Measurements from ENCODE around the gene SEC16A.

SEC16A gene

DNA sequence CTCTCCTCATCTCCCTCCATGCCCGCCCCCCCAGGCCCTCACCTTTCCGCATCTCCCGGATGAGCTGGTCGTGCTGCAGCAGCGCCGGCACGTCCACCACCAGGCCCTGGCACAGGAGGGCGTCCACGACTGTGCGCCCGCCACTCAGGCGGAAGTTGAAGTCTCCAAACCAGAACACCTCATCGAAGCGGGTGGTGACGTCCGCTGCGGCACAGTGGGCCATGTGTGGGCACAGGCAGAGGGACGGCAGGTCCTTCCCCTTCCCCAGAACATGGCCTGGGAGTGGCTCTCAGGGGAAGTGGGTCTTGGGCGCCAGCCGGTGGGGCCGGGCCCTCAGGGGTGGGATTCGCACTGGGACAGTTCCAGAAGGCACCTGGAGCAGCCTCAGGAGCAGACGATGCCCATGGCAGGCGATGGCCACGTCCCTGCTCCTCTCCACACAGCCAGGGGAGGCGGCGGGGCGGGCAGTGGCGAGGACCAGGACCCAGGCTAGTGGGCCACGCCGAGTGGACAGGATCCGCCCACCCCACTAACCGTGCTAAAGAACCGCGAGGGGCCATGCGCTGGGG is 51.0 kb downstream of the SEC16A start:
- no peak for ATAC-seq (ENCODE audit: low read depth)

DNA sequence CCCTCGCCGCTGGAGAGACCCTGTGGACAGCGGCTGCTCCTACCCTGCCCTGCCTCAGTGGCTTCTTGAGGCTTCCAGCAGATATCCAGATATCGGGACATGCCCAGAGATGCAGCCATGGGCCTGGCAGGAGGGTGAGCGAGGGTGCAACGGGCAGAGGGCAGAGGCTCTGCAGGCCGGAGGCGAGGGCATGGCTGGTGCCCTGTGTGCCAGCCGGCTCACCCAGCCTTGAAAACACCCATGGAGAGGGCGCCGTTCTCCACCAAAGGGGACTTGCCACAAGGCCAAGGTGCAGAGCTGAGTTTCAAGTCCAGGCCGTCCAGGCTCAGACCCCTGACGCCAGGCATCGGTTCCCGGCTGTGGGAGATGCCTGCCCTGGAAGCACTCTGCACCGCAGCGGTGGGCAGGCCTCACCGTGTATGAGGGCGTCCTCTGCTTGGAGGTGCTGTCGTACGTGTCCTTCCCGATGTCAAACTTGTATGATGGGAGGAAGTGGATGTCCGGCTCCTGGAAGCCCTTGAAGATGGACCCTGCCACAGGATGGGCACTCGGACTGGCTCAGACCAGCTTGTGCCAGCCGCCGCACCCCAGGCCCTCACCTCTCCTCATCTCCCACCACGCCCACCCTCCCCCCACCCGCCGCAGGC is 52.1 kb downstream of the SEC16A start:
- H3K36me3 ChIP-seq (ENCODE audit: low read depth) = peaks cover 17% of the 10 kb centered on the region; the same call in 1 of the 2 replicates
- no peak overlapping the region for H3K27ac ChIP-seq (ENCODE audit: poor library complexity, severe bottlenecking)
- H3K4me1 ChIP-seq (ENCODE audit: insufficient read depth, poor library complexity, severe bottlenecking) = no peaks in the 10 kb centered on the region
- DNase-seq (ENCODE audit: low spot score) = no peak
- ATAC-seq (ENCODE audit: low read depth) = no peak; the same call in 2 of the 3 replicates
- H3K27me3 ChIP-seq (ENCODE audit: insufficient read depth, poor library complexity, severe bottlenecking) = no peaks in the 10 kb centered on the region
- TF ChIP-seq, protein P1, sequence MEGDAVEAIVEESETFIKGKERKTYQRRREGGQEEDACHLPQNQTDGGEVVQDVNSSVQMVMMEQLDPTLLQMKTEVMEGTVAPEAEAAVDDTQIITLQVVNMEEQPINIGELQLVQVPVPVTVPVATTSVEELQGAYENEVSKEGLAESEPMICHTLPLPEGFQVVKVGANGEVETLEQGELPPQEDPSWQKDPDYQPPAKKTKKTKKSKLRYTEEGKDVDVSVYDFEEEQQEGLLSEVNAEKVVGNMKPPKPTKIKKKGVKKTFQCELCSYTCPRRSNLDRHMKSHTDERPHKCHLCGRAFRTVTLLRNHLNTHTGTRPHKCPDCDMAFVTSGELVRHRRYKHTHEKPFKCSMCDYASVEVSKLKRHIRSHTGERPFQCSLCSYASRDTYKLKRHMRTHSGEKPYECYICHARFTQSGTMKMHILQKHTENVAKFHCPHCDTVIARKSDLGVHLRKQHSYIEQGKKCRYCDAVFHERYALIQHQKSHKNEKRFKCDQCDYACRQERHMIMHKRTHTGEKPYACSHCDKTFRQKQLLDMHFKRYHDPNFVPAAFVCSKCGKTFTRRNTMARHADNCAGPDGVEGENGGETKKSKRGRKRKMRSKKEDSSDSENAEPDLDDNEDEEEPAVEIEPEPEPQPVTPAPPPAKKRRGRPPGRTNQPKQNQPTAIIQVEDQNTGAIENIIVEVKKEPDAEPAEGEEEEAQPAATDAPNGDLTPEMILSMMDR (IDR thresholded peaks at IDR 0.05; ENCODE audit: poor library complexity, severe bottlenecking) = no peak
- H3K4me3 ChIP-seq (ENCODE audit: severe bottlenecking) = no peak overlapping the region
- H3K9me3 ChIP-seq (ENCODE audit: severe bottlenecking) = no peaks in the 10 kb centered on the region

More for the DNA sequence above, 51.0 kb downstream of the SEC16A start:
- Histone ChIP-seq H3K27me3 (ENCODE audit: insufficient read depth, poor library complexity, severe bottlenecking) (no peaks in the 10 kb centered on the region), H3K9me3 (ENCODE audit: severe bottlenecking) (no peaks in the 10 kb centered on the region), H3K4me3 (ENCODE audit: severe bottlenecking) (no peak overlapping the region), H3K4me1 (ENCODE audit: insufficient read depth, poor library complexity, severe bottlenecking) (no peaks in the 10 kb centered on the region), H3K27ac (ENCODE audit: poor library complexity, severe bottlenecking) (no peak overlapping the region), H3K36me3 (ENCODE audit: low read depth) (peaks cover 24% of the 10 kb centered on the region)
- peak; percentile 62 for DNase-seq (ENCODE audit: low spot score)
- TF ChIP-seq, protein P1 (IDR thresholded peaks at IDR 0.05; ENCODE audit: poor library complexity, severe bottlenecking) = no peak

DNA sequence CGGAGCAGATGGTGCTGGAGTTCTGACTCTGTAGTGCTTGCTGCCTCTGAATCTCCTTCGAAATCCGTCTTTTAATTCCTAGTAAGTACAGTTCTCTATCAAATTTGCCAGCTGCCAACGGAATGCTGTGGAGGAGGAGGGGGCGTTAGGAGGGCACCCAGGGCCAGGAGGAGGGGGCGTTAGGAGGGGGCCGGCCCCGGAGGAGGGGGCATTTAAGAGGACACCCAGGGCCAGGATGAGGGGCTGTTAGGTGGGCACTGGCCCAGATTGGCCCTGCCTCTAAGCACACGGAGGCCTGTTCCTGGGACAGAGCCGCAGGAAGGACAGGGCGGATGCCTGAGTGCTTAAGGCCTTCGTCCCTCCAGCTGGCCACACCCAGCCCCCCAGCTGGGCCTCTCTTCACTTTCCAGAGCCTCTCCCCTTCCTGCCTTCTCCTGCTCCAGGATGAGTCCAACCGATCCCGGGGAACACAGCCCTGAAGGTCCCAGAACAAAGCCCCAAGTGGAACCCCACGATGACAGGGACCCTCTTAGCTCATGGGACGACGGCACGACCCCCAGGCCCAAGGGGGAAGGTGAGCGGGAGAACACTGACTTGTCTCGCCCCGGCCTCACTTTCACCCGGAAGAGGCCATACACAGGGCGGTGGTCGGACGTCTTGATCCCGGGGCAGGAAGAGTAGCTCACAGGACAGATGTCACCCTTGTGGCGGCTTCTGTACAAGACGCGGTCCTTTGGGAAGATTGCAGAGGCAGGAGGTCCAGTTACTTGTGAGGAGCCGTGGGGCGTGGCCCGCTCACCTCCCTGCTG is 53.0 kb downstream of the SEC16A start:
- TF ChIP-seq, protein P1 (IDR thresholded peaks at IDR 0.05; ENCODE audit: poor library complexity, severe bottlenecking) = no peak
- Histone ChIP-seq H3K4me1 (ENCODE audit: insufficient read depth, poor library complexity, severe bottlenecking) (no peaks in the 10 kb centered on the region), H3K4me3 (ENCODE audit: severe bottlenecking) (no peak overlapping the region), H3K36me3 (ENCODE audit: low read depth) (peaks cover 17% of the 10 kb centered on the region), H3K27ac (ENCODE audit: poor library complexity, severe bottlenecking) (no peak overlapping the region), H3K9me3 (ENCODE audit: severe bottlenecking) (no peaks in the 10 kb centered on the region), H3K27me3 (ENCODE audit: insufficient read depth, poor library complexity, severe bottlenecking) (no peaks in the 10 kb centered on the region)
- DNase-seq (ENCODE audit: low spot score) (no peak), ATAC-seq (ENCODE audit: low read depth) (0 out of 3 replicates have a peak, but pooled peaks have one; percentile 11)

DNA sequence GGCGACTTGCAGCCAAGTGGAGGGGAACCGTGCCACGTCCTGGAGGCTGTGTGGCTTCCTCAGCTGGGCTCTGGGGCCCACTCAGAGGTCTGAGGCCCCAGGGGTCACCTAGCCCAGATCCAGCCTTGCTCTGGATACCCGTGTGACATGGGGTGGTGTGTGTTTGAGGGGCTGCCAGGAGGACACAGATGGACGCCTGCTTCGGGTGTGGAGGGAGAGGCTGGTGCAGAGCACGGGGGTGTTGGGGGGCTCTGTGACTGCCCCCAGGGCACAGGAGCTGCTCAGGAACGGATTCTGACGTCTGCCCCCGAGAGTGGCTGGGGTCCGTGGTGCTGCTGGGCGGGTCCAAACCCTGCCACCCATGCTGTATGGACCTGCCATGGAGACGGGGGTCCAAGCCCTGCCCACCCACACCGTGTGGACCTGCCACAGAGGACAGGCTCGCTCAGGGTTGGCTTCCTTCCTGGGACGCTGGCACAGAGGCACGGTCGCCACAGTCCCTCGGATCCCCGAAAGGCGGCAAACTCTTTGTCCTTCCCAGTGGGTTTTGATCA is 53.7 kb downstream of the SEC16A start:
- Histone ChIP-seq H3K36me3 (ENCODE audit: low read depth) (peaks cover 24% of the 10 kb centered on the region), H3K9me3 (ENCODE audit: severe bottlenecking) (no peaks in the 10 kb centered on the region), H3K4me1 (ENCODE audit: insufficient read depth, poor library complexity, severe bottlenecking) (no peaks in the 10 kb centered on the region), H3K27ac (ENCODE audit: poor library complexity, severe bottlenecking) (no peak overlapping the region), H3K27me3 (ENCODE audit: insufficient read depth, poor library complexity, severe bottlenecking) (no peaks in the 10 kb centered on the region), H3K4me3 (ENCODE audit: severe bottlenecking) (no peak overlapping the region)
- no peak for ATAC-seq (ENCODE audit: low read depth)
- TF ChIP-seq, protein P1 (IDR thresholded peaks at IDR 0.05; ENCODE audit: poor library complexity, severe bottlenecking) = no peak
- no peak for DNase-seq (ENCODE audit: low spot score)

All from RWPE2 (cell line).